Measurements from ENCODE around the gene DPP7.

DNA sequence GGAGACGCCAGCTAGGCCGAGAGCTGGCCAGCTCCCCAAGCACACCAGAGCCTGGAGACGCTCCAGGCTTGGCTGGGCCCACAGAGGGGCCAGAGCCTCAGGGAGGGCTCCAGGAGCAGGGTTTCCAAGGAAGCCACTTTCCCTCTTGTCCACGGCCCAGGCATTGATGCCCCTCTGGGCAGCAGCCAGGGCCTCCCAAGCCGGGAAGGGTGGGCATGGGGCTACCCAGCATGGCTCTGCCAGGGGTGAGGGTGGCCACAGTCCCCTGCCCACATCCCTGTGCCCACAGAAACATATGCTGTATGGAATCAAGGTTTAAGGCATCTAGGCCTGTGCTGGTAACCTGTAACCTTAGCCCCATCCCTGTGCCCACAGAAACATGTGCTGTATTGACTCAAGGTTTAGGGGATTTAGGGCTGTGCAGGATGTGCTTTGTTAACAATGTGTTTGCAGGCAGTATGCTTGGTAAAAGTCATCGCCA, 1.5 kb upstream of the DPP7 start:
- TF ChIP-seq, protein P1, sequence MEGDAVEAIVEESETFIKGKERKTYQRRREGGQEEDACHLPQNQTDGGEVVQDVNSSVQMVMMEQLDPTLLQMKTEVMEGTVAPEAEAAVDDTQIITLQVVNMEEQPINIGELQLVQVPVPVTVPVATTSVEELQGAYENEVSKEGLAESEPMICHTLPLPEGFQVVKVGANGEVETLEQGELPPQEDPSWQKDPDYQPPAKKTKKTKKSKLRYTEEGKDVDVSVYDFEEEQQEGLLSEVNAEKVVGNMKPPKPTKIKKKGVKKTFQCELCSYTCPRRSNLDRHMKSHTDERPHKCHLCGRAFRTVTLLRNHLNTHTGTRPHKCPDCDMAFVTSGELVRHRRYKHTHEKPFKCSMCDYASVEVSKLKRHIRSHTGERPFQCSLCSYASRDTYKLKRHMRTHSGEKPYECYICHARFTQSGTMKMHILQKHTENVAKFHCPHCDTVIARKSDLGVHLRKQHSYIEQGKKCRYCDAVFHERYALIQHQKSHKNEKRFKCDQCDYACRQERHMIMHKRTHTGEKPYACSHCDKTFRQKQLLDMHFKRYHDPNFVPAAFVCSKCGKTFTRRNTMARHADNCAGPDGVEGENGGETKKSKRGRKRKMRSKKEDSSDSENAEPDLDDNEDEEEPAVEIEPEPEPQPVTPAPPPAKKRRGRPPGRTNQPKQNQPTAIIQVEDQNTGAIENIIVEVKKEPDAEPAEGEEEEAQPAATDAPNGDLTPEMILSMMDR (IDR thresholded peaks at IDR 0.05): no peak
- no peak for TF ChIP-seq SMC3 (IDR thresholded peaks at IDR 0.05; ENCODE audit: low read depth, low read length)
- TF ChIP-seq, protein P2, sequence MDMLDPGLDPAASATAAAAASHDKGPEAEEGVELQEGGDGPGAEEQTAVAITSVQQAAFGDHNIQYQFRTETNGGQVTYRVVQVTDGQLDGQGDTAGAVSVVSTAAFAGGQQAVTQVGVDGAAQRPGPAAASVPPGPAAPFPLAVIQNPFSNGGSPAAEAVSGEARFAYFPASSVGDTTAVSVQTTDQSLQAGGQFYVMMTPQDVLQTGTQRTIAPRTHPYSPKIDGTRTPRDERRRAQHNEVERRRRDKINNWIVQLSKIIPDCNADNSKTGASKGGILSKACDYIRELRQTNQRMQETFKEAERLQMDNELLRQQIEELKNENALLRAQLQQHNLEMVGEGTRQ (IDR thresholded peaks at IDR 0.05; ENCODE audit: borderline replicate concordance, low read depth, low read length): no peak
- no peak for TF ChIP-seq MXI1 (IDR thresholded peaks at IDR 0.05; ENCODE audit: low read depth, low read length)
- no peak for TF ChIP-seq FOXM1 (IDR thresholded peaks at IDR 0.05; ENCODE audit: low read depth)

Data from SK-N-SH (cell line).